Uterine smooth muscle cell (primary cell): ENCODE data around the gene NFXL1. TPM values are rescaled to one million over a fixed set of nuclear protein-coding genes. Genes with fewer than 3 reads are reported as not detected.

Source experiments
- total RNA-seq: library from RNA; depleted of rRNA; stranded (reverse); fragments of >200 nt; gene quantifications from 2 replicates; pipeline ENCODE4 v1.2.3, GENCODE V29; 2014

NFXL1 gene
- total RNA-seq: 10.4 and 11.4 TPM in 2 replicates

GRCh38 chr4:47914220-47914925, at the start of gene NFXL1:
TSS of gene NFXL1 (minus strand) at chr4:47914583. CDS start at chr4:47914203, 380 bp downstream.

GRCh38 chr4:47837908-47838294, 76.5 kb downstream of the NFXL1 start, which contains the start of gene CORIN:
TSS of gene CORIN (minus strand) at chr4:47838067. CDS start at chr4:47837949, 118 bp downstream.

Other genes with a start within 250 kb of the NFXL1 start
- gene CORIN, start 76.5 kb downstream of the NFXL1 start, total RNA-seq: 0.55 and 1.00 TPM in 2 replicates
- not detected in 2 replicates for gene CNGA1, start 102.1 kb upstream of the NFXL1 start, total RNA-seq
- 0.25 and 1.2 TPM in 2 replicates for gene NIPAL1, start 102.2 kb upstream of the NFXL1 start, total RNA-seq
- not detected in 2 replicates for gene TXK, start 219.7 kb upstream of the NFXL1 start, total RNA-seq